Neural cell (in vitro differentiated cells): ENCODE results near the gene FAF1. TPM values are rescaled to one million over a fixed set of nuclear protein-coding genes. Genes with fewer than 3 reads are reported as not detected.

Experiments
- H2AFZ ChIP-seq: fragments of 200-600, 300-800 bp; sonication (generic), shearing (Covaris generic); 2 replicates; pipeline ENCODE4 v1.6.0; 2014; ENCODE audit warnings: low read depth, mild to moderate bottlenecking, antibody characterized with exemption, low read length, moderate library complexity
- H3F3A ChIP-seq: fragments of 200-600 bp; shearing (Covaris generic); 2 replicates; pipeline ENCODE4 v1.6.1; 2016; ENCODE audit warnings: mild to moderate bottlenecking, moderate library complexity, mixed read lengths, antibody characterized with exemption, low read length; ENCODE audit not compliant: insufficient read depth, poor library complexity, severe bottlenecking
- H3K27ac ChIP-seq: fragments of 200-600, 300-800 bp; sonication (generic), shearing (Covaris generic); 2 replicates; pipeline ENCODE4 v1.5.1; 2014; ENCODE audit warnings: mild to moderate bottlenecking, low read length, moderate library complexity
- H3K27me3 ChIP-seq: fragments of 300-800, 200-600 bp; sonication (generic), shearing (Covaris generic); 2 replicates; pipeline ENCODE4 v1.6.0; 2014; ENCODE audit warnings: mild to moderate bottlenecking, low read depth, low read length, moderate library complexity; ENCODE audit not compliant: insufficient read depth
- H3K36me3 ChIP-seq: fragments of 300-800, 200-600 bp; sonication (generic), shearing (Covaris generic); 2 replicates; pipeline ENCODE4 v1.5.1; 2014; ENCODE audit warnings: mild to moderate bottlenecking, antibody characterized with exemption, low read length, moderate library complexity; ENCODE audit not compliant: insufficient read depth
- H3K4me2 ChIP-seq: fragments of 300-800, 200-600 bp; sonication (generic), shearing (Covaris generic); 2 replicates; pipeline ENCODE4 v1.6.0; 2014; ENCODE audit warnings: mild to moderate bottlenecking, low read length
- H3K4me3 ChIP-seq: fragments of 300-800, 200-600 bp; sonication (generic), shearing (Covaris generic); 2 replicates; pipeline ENCODE4 v1.5.1; 2014; ENCODE audit warnings: mild to moderate bottlenecking, low read length, moderate library complexity
- H3K79me2 ChIP-seq: fragments of 200-600 bp; shearing (Covaris generic); replicated peaks from 2 replicates; pipeline ENCODE4 v1.6.0; 2014; ENCODE audit warnings: mild to moderate bottlenecking, low read length, moderate library complexity; ENCODE audit not compliant: insufficient read depth
- H3K9ac ChIP-seq: fragments of 300-800, 200-600 bp; sonication (generic), shearing (Covaris generic); 2 replicates; pipeline ENCODE4 v1.6.1; 2016; ENCODE audit warnings: mild to moderate bottlenecking, low read length, mixed read lengths
- H3K9me2 ChIP-seq: fragments of 200-600 bp; shearing (Covaris generic); 2 replicates; pipeline ENCODE4 v1.6.1; 2016; ENCODE audit warnings: mild to moderate bottlenecking, low read length, mixed read lengths; ENCODE audit not compliant: insufficient read depth
- H3K9me3 ChIP-seq: fragments of 200-600, 300-800 bp; sonication (generic), shearing (Covaris generic); 2 replicates; pipeline ENCODE4 v1.6.1; 2016; ENCODE audit warnings: mild to moderate bottlenecking, mixed run types, low read length, moderate library complexity, mixed read lengths
- H4K20me1 ChIP-seq: fragments of 200-600 bp; shearing (Covaris generic); 2 replicates; pipeline ENCODE4 v1.6.1; 2016; ENCODE audit warnings: mild to moderate bottlenecking, mixed run types; ENCODE audit not compliant: insufficient read depth
- CTCF ChIP-seq: fragments of 450-650 bp; IDR thresholded peaks from 2 replicates; pipeline ENCODE4 v1.5.1; 2014; ENCODE audit warnings: antibody characterized with exemption, mild to moderate bottlenecking, moderate library complexity; ENCODE audit not compliant: poor library complexity, severe bottlenecking
- EP300 ChIP-seq: fragments of 450-650 bp; conservative IDR thresholded peaks from 2 replicates; pipeline ENCODE4 v1.6.1; 2014; ENCODE audit warnings: antibody characterized with exemption, mild to moderate bottlenecking, moderate library complexity; ENCODE audit not compliant: poor library complexity, severe bottlenecking
- EZH2 ChIP-seq: fragments of 200-600, 300-800 bp; shearing (Covaris generic), sonication (generic); IDR thresholded peaks from 2 replicates; pipeline ENCODE4 v1.6.1; 2014; ENCODE audit warnings: antibody characterized with exemption, low read length, borderline replicate concordance, mild to moderate bottlenecking; ENCODE audit not compliant: insufficient read depth, poor library complexity, severe bottlenecking
- MXI1 ChIP-seq: fragments of 450-650 bp; conservative IDR thresholded peaks from 2 replicates; pipeline ENCODE4 v1.6.1; 2014; ENCODE audit warnings: antibody characterized with exemption, mild to moderate bottlenecking; ENCODE audit not compliant: poor library complexity, severe bottlenecking
- POLR2AphosphoS5 ChIP-seq: IDR thresholded peaks from 2 replicates; pipeline ENCODE4 v1.6.1; 2012
- RAD21 ChIP-seq: fragments of 450-650 bp; conservative IDR thresholded peaks from 2 replicates; pipeline ENCODE4 v1.6.1; 2014; ENCODE audit warnings: antibody characterized with exemption, mild to moderate bottlenecking, moderate library complexity
- REST ChIP-seq: IDR thresholded peaks from 2 replicates; pipeline ENCODE4 v1.6.1; 2012; ENCODE audit warnings: borderline replicate concordance
- SMC3 ChIP-seq: fragments of 450-650 bp; conservative IDR thresholded peaks from 2 replicates; pipeline ENCODE4 v1.6.1; 2014; ENCODE audit warnings: antibody characterized with exemption, mild to moderate bottlenecking, moderate library complexity; ENCODE audit not compliant: poor library complexity
- TAF1 ChIP-seq: IDR thresholded peaks from 2 replicates; pipeline ENCODE4 v1.6.1; 2012; ENCODE audit warnings: low read depth
- polyA plus RNA-seq: library from polyadenylated mRNA; depleted of rRNA; stranded (reverse); fragments of >200 nt; gene quantifications from 2 replicates; pipeline ENCODE4 v1.2.3, GENCODE V29; 2014

The FAF1 gene
- polyA plus RNA-seq, 1 donor from 2014 or later: 52.1 TPM

GRCh38 chr1:50750021-50750619 lies 209.9 kb downstream of the FAF1 start:
- Histone ChIP-seq H3K9me3 (no peaks in the 10 kb centered on the region), H3K27ac (no peak overlapping the region), H3K4me2 (no peak overlapping the region), H3K9ac (no peak overlapping the region), H3K4me3 (no peak overlapping the region), H3K79me2 (no peaks in the 10 kb centered on the region), H3F3A (no peaks in the 10 kb centered on the region), H3K9me2 (no peaks in the 10 kb centered on the region), H3K36me3 (no peaks in the 10 kb centered on the region), H3K27me3 (no peaks in the 10 kb centered on the region), H4K20me1 (no peaks in the 10 kb centered on the region), H2AFZ (no peak overlapping the region)
- no peak for TF ChIP-seq EZH2
- no peak for TF ChIP-seq EP300
- peak; percentile 50 for TF ChIP-seq CTCF
- no peak for TF ChIP-seq SMC3
- TF ChIP-seq MXI1: no peak
- TF ChIP-seq REST: no peak
- TF ChIP-seq RAD21: peak; percentile 36

- Histone ChIP-seq H3K9ac (no peak overlapping the region), H3K79me2 (no peaks in the 10 kb centered on the region), H2AFZ (no peak overlapping the region), H3F3A (no peaks in the 10 kb centered on the region), H3K9me3 (no peaks in the 10 kb centered on the region), H4K20me1 (no peaks in the 10 kb centered on the region), H3K36me3 (no peaks in the 10 kb centered on the region), H3K4me2 (no peak overlapping the region), H3K4me3 (no peak overlapping the region), H3K27ac (no peak overlapping the region), H3K27me3 (no peaks in the 10 kb centered on the region), H3K9me2 (no peaks in the 10 kb centered on the region)
- no peak for TF ChIP-seq POLR2AphosphoS5
- TF ChIP-seq MXI1: no peak
- no peak for TF ChIP-seq EP300
- TF ChIP-seq RAD21: no peak
- no peak for TF ChIP-seq REST
- TF ChIP-seq CTCF: no peak
- TF ChIP-seq TAF1: no peak
- TF ChIP-seq EZH2: no peak
- no peak for TF ChIP-seq SMC3
Measured at GRCh38 chr1:50747394-50747793, 212.7 kb downstream of the FAF1 start.
